ENCODE data around the gene TAS1R2.
"Not testable (repeated sequence)": the region's sequence is repeated elsewhere in the genome, so short reads cannot be mapped to it uniquely, and the experiment has no call there.

TAS1R2 gene

DNA sequence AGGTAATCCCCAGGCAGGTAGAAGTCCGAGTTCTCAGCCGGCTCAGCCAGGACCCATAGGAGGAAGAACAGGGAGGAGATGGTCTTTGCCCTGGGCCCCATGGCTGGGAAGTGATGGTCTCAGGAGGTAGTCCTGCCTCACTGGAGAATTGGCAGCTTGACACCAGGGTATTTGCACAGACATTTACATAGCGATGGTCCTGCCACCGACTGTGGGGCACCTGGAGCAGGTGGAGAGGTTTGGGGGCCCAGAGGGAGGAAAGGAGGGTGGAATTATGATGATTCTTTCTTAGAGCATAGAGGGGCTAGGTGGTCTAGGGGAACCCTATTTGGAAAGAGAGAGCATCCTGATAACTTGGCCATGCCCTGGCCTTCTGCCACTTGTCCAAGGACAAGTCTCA is at the start of gene TAS1R2:
TSS of gene TAS1R2 (minus strand) at position 101 of the 400 bp plus-strand sequence. CDS start at position 101, 0 bp downstream.
- no peak for DNase-seq

- no peak for DNase-seq
Observed at GRCh38 chr1:18907917-18908845, 48.7 kb upstream of the TAS1R2 start.

DNA sequence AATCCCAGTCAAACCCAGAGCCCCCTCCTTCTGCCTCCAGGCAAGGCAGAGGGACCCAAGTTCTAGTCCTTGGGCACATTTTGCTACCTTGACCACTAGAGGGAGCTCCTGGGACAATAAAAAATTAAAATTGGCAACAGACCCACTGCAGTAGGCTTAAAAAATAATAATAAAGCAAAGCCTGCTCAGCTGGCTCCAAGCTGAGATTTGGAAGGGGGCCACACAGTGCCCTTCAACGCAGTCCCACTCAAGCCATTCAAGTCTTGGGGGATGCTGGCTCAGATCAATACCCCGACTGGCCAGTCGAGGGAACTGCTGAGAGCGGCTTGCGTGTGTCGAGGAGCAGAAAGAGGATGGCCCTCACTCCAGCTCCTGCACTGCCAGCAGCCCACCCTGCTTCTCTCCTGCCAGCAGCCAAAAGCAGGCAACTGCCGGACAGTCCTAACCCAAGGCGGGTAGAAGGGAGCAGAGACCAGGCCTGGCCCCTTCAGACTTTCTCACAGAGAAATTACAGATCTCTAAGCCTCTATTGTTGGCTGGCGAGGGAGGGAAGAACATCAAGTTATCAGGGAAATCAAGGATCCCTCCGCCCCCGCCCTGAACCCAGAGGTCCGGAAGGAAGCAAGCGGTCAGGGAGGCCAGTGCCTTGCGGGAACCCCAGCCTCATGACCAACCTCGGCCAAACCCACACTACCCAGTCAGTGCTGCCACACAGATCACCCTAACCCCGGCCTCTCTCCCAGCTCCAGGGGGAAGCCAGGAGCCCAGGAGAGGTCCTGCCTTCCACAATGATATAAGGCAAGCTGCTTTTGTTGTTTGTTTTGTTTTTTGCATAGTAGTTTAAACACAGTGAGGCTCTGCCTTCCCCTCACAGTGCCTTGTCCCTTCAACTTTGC is 47.8 kb upstream of the TAS1R2 start:
- DNase-seq, result peak; percentile 24

DNA sequence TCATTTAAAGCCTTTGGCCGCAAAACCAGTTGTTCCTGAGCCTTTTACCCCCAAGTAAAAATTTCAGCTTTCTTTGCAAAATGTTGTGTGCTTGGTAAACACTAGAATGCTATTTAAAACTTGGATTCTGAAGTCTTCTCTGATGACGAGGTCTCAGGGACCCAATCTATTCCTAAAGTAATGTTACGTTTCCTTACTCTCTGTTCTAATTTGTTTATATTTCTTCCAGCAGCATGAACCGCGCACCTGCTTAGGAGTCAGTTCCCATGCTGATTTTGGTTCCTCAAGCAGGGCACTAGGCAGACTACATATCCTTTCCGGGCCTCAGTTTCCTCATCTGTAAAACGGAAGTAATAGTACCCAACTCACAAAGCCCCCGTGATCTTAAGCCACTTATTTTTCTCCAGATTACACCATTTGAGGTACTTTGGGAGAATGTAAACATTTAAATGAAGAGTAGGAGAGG is 43.9 kb upstream of the TAS1R2 start:
- no peak for DNase-seq

GRCh38 chr1:18902523-18903290 is 43.2 kb upstream of the TAS1R2 start, which contains the start of gene ALDH4A1:
Gene ALDH4A1, minus strand, starts transcription at chr1:18902555. Its CDS starts 32 bp downstream, at chr1:18902523.
- peak; percentile 91 for DNase-seq

DNA sequence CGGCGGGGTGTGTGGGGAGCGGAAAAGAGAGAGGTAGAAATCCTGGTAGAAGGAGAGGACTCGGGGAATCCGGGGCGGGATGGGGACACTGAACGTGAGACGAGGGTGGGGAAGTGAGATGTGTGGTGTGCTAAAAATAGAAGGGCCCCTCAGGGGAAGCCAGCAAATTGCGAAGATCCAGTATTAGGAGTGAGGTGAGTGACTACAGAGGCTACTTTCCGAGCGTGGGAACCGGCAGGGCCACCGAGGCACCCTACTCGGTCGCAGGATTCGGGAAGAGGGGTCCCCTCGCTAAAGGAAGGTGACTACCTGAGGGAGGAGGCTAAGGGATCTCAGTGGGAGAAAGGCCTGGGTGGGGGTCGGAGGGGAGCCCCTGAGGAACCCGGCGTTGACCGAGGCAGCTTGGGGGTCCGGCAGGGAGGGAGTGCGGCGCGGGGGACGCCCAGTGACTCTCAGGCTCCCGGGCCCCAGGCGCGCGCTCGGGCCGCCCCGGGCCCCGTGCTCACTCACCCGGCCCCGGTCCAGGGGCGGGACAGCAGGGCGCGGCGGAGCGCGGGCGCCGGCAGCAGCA is 42.6 kb upstream of the TAS1R2 start:
- DNase-seq, result no peak

GRCh38 chr1:18901147-18901951 is 41.9 kb upstream of the TAS1R2 start:
- DNase-seq, result no peak

GRCh38 chr1:18900303-18900841 is 40.9 kb upstream of the TAS1R2 start:
- no peak for DNase-seq

- DNase-seq, result no peak
Observed at GRCh38 chr1:18899363-18900049, 40.0 kb upstream of the TAS1R2 start.

DNA sequence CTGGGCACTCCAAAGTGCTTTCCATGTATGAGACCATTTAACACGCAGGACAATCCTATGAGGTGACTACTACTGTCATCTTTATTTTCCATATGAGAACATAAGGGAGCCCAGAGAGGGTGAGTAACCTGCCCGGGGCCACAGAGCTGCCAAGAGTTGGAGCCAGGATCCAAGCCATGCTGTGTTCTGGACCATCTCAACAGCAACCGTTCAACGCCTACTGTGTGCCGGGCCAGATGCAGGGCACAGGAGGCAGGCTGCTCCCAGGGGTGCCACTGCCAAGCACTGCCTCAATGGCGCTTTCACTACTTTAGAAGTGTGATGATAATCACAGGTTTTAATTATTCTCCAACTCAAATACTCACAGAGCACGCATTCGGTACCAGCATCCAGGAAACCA is 39.1 kb upstream of the TAS1R2 start:
- no peak for DNase-seq

- DNase-seq, result no peak
Observed at GRCh38 chr1:18895317-18895716, 35.9 kb upstream of the TAS1R2 start.

GRCh38 chr1:18893120-18893519 is 33.7 kb upstream of the TAS1R2 start:
- DNase-seq, result no peak

DNA sequence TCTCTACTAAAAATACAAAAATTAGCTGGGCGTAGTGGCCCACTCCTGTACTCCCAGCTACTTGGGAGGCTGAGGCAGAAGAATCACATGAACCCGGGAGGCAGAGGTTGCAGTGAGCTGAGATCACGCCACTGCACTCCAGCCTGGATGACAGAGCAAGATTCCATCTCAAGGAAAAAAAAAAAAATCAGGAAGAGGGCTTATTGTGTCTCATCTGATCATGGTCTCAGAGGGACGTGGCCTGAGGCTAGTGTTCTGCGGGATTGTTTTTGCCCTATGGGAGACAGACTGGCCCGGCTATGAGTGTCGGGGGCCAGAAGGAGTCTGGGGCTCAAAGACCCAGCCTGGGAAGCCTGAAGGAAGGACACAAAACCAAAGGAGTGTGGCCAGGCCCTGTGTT is 32.4 kb upstream of the TAS1R2 start:
- DNase-seq, result not testable (repeated sequence)

GRCh38 chr1:18891426-18891780 is 31.9 kb upstream of the TAS1R2 start:
- no peak for DNase-seq

DNA sequence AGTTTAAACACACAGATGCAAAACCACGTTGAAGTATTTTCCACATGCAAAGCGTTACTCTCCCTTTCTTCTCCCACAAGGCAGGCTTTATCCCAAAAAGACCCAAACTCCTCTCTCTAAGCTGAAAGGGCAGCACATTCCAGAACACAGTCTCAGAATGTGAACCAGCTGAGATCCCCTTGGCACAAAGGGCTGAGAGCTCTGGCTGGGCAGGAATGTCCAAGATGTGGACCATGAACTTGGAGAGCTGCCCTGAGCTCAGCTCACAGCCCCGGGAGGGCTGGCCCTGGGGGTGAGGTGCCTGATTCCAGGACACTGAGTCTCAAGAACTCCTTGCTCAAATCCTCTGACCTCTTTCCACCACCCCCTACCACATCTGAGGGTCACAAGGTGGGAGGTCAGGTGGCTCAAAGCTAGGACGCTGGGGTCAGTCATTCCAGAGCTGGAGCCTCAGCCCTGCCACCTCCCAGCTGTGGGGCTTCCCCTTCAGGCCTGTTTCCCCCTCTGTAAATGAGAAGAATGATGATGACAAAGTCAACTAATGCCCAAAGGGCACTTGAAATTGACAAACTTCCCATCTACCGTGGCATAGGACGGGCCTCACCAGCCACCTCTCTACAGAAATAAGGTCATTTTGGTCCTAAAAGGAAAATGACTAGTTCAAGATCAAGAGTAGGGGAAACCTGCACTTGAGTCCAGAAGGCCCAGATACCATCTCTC is 31.4 kb upstream of the TAS1R2 start:
- DNase-seq, result no peak

- DNase-seq, result no peak
Observed at GRCh38 chr1:18886003-18886335, 26.5 kb upstream of the TAS1R2 start.

DNA sequence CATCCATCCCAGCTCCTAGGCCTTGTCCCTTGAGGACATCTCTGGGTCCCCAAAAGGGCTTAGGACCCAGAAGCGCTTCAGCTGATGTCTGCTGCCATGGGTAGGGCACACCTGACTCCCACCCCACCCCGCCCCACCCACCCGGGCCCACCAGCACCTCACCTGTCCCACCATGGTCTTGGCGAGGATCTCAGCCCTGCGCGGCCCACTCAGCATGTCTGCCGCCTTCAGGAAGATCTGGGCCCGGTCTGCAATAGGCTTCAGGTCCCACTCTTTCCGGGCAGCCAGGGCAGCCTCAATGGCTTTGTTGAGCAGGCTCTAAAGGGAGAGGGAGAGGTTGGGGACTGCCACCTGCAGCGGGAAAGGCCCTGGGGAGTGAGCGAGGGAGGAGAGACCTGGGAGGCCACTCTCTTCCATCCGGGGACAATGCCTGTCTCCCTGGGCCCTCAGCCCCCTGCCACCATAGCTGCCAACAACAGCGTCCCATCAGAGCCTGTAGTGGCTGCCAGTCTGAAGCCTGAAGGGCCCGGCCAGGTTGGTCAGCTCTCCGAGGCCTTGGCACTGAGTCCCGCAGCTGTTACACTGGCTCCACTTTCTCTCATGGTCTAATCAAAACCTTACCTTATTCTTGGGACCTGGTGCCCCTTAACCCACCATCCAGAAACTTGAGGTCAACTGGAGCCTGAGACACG is 26.0 kb upstream of the TAS1R2 start:
- DNase-seq, result no peak

GRCh38 chr1:18884727-18885126 is 25.3 kb upstream of the TAS1R2 start:
- DNase-seq, result no peak

DNA sequence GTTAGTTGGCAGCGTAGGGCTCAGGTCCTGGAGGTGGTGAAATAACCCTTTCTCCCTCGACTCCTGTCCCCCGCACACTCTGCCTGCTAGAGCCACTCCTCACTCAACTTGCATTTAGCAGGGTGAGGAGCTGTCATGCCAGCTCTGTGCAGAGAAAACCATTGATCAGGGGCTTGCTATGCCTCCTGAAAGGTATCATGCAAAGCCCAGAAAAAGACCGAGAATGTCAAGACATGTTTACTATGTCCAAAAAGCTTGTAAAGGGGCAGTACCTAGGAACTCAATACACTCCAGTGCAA is 24.9 kb upstream of the TAS1R2 start:
- no peak for DNase-seq
